ENCODE results near the gene UBAP1L. TPM values are rescaled to one million over a fixed set of nuclear protein-coding genes. Genes with fewer than 3 reads are reported as not detected.
"Not testable (repeated sequence)": the region's sequence is repeated elsewhere in the genome, so short reads cannot be mapped to it uniquely, and the experiment has no call there.

UBAP1L gene
- total RNA-seq, 1 donor from 2014 or later, result 9.6 TPM

GRCh38 chr15:65147902-65148301 is 32.9 kb upstream of the UBAP1L start:
- Mint-ChIP-seq H3K9me3 (no peaks in the 10 kb centered on the region), H3K27me3 (no peaks in the 10 kb centered on the region), H3K4me3 (no peak overlapping the region), H3K36me3 (ENCODE audit: low read depth) (peaks cover 44% of the 10 kb centered on the region), H3K4me1 (no peaks in the 10 kb centered on the region), H3K27ac (no peak overlapping the region)
- ChIA-PET POLR2A (no interaction called here), CTCF (no interaction called here)
- TF ChIP-seq CTCF (IDR thresholded peaks at IDR 0.05), result no peak
- intact Hi-C loops (cut with micrococcal nuclease), result no loop called here
- no peak for DNase-seq
- no peak for ATAC-seq (ENCODE audit: low read depth)

GRCh38 chr15:65146438-65146837 is 31.4 kb upstream of the UBAP1L start:
- no peaks in the 10 kb centered on the region for H3K4me1 Mint-ChIP-seq
- H3K27ac Mint-ChIP-seq, result no peak overlapping the region
- H3K27me3 Mint-ChIP-seq, result no peaks in the 10 kb centered on the region
- DNase-seq (no peak), ATAC-seq (ENCODE audit: low read depth) (no peak)
- peaks cover 33% of the 10 kb centered on the region for H3K36me3 Mint-ChIP-seq (ENCODE audit: low read depth)
- H3K4me3 Mint-ChIP-seq, result no peak overlapping the region
- TF ChIP-seq CTCF (IDR thresholded peaks at IDR 0.05), result no peak
- H3K9me3 Mint-ChIP-seq, result no peaks in the 10 kb centered on the region
- CTCF ChIA-PET, result no interaction called here
- intact Hi-C loops (cut with micrococcal nuclease), result no loop called here
- POLR2A ChIA-PET, result no interaction called here

GRCh38 chr15:65138631-65139030 is 23.6 kb upstream of the UBAP1L start:
- POLR2A ChIA-PET; H3K9me3 Mint-ChIP-seq; CTCF ChIA-PET; ATAC-seq (ENCODE audit: low read depth); DNase-seq; H3K36me3 Mint-ChIP-seq (ENCODE audit: low read depth); H3K4me1 Mint-ChIP-seq; H3K27ac Mint-ChIP-seq; H3K27me3 Mint-ChIP-seq; H3K4me3 Mint-ChIP-seq; intact Hi-C loops (cut with micrococcal nuclease): not testable (repeated sequence)

GRCh38 chr15:65137893-65138292 is 22.9 kb upstream of the UBAP1L start:
- H3K27ac Mint-ChIP-seq; intact Hi-C loops (cut with micrococcal nuclease); H3K36me3 Mint-ChIP-seq (ENCODE audit: low read depth); POLR2A ChIA-PET; H3K4me3 Mint-ChIP-seq; CTCF ChIA-PET; H3K9me3 Mint-ChIP-seq; DNase-seq; H3K4me1 Mint-ChIP-seq; ATAC-seq (ENCODE audit: low read depth); H3K27me3 Mint-ChIP-seq: not testable (repeated sequence)

- H3K27me3 Mint-ChIP-seq; H3K4me3 Mint-ChIP-seq; H3K36me3 Mint-ChIP-seq (ENCODE audit: low read depth); H3K27ac Mint-ChIP-seq; intact Hi-C loops (cut with micrococcal nuclease); H3K9me3 Mint-ChIP-seq; ATAC-seq (ENCODE audit: low read depth); POLR2A ChIA-PET; CTCF ChIA-PET; DNase-seq: not testable (repeated sequence)
- peaks cover 12% of the 10 kb centered on the region for H3K4me1 Mint-ChIP-seq
Measured at GRCh38 chr15:65137089-65137488, 22.1 kb upstream of the UBAP1L start.

- TF ChIP-seq CTCF (IDR thresholded peaks at IDR 0.05), result no peak
- intact Hi-C loops (cut with micrococcal nuclease), result no loop called here
- Mint-ChIP-seq H3K27ac (no peak overlapping the region), H3K4me3 (peak overlapping the region; percentile 57), H3K36me3 (ENCODE audit: low read depth) (peaks cover 12% of the 10 kb centered on the region), H3K27me3 (no peaks in the 10 kb centered on the region), H3K4me1 (peaks cover 24% of the 10 kb centered on the region), H3K9me3 (peaks cover 5% of the 10 kb centered on the region)
- POLR2A ChIA-PET, result interaction anchor here (0.5 to 1.7 kb wide), 10 partner anchors 14 to 735 kb away, joined by 3 to 9 read pairs (median 4); partner anchors contain the start of genes CLPX, DPP8, RAB11A and RNU5B-1
- CTCF ChIA-PET, result no interaction called here
- DNase-seq, result no peak
- ATAC-seq (ENCODE audit: low read depth), result no peak
Measured at GRCh38 chr15:65134538-65134937, 19.5 kb upstream of the UBAP1L start.
